GM19463 (cell line): ENCODE results near the gene VDR.

Source experiments
- ATAC-seq: cut with Tn5 transposase; IDR thresholded peaks from one replicate; pipeline ENCODE4 v1.9.1; 2021; ENCODE audit warnings: mild to moderate bottlenecking, moderate library complexity; ENCODE audit not compliant: unreplicated experiment

VDR gene

DNA sequence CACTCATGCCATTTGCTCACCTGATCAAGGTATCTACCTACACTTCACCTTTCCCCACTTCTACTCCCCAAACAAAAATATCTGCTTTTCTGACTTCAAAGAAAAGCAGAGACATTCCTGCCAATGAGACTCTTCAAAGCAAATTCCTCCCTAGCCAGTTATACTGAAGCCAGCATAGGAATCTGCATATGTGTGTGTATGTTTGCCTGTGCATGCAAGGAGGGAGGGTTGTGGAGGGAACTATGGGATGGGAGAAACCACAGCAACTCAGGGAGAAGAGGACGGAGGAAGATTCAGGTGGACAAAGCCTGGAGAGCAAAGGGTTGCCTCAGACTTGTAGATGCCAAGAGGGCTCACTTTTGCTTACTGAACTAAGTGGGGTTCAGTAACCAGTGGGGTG, 26.4 kb upstream of the VDR start:
- no peak for ATAC-seq

DNA sequence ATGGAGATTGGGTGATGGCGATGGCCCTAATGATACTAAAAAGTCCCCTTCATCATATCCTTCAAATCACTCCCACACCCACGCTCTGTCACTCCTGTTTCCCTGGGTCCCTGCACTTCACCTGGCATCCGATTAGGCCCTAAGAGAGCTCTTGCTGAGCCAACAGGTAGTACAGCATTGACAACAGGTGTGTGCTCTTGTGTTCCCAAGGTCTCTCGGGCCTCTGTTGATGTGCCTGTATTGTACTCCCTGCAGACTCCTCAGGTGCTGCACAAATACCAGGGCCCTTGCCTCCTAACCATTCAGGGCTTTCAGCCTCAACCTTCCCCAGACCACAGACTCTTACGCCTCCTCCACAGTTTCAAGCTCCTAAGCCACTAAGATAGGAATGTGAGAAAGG, 25.8 kb upstream of the VDR start:
- ATAC-seq: no peak

DNA sequence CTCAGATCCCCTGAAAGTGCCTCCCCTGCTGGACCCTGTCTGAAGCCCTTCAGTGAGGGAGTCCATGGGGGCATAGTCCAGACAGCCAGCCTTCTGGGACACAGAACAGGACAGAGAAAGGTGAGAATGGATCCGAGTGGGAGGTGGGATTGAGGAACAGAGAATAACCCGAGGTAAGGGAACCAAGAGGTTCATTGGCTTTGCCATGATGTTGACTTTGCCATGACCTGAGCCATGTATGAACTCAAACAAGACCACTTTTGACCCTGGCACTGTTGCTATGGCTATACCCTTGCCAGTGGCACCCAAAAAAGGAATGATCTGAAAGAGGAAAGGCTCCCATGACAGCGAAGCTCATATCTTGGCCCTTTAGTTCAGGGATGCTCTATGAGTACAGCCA, 22.6 kb upstream of the VDR start:
- ATAC-seq: no peak

DNA sequence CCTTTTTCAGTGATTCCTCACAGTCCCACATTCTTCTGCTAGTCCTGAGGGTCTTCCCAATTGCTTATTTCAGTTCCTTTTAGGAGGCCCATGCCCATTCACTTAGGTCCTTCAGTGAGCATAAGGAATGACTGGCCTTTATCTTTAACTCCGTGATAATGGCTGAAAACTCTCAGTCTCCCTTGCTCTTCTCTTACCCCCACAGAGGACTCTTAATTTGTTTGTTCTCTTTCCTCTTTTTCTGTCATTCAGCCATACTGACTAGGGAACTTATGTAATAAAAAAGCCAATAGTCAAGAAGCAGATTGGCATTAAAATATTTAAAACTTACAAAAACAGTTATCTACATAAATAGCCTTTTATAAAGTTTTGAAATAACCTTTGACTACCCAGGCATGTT, 17.1 kb upstream of the VDR start:
- ATAC-seq: no peak

DNA sequence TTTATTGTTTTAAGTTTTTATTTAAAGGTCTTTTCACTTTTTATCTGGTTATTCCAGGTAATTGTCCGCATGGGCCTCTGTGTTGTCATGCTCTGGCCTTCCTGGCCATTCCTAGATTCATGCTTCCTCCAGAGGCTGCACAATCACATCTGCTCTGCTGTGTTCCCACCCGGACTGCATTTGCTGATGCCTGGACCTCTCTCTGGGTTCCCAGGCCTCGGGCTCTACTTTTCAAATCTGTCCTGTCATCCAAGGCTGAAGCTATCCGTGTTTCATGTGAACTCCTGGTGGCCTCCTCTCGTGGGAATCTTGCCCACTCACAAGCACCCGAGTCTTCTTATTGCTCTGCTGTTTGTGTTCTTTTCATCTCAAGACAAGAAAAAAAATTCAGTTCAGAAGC, 16.1 kb upstream of the VDR start:
- no peak for ATAC-seq

DNA sequence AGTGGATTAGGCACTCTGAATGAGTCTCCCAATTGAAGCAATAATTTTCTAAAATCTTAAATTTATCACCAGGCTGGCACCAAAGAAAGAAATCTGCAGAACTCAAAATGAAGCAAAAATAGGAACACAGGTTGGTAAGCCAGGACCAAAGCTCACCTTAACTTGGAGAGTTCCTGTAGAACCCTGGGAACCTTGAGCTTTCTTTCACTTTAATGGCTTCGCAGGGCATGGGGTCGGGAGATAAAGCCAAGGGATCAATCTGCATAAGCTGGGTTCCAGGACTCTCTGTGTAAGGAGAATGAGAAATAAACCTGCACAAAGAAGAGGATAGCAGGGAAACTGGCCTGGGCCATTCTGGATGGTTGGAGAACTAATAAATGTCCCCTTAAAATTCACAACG, 8.3 kb upstream of the VDR start:
- ATAC-seq: no peak

DNA sequence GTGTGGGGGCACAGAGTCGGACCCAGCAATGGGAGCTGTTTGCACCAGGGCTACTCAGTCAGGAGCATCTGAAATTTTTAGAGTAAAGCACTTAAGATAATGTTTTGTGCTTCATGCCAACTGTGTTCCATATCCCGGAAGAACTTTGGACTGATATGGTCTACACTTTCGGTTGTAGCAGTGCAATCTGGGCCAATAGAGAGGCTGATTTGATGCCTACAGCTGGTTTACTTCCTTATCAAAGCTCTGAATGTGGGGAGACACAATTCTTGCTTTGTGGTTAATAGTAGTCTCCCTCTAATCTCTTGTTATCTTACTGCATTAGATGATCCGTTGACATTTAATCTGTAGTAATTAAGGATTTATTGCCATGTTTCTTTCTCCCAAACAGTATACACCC, 7.8 kb upstream of the VDR start:
- no peak for ATAC-seq

DNA sequence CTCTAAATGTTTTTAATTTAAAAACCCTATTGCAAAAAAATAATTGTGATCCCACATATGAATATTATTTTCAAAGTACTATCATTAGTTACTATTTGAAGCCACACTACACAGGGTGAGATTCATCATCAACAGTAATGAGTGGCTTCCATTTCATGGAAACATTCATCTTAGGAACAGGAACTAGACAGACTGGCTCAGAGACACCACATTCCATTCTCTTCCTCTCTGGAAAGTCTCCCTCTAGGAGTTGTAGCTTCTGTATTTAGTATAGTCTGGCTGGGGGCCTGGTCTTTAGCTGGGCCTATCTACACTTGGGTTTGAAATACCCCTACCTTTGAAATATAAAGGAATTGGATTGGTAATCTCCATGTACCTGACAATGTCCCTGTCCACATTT, 6.2 kb upstream of the VDR start:
- no peak for ATAC-seq

DNA sequence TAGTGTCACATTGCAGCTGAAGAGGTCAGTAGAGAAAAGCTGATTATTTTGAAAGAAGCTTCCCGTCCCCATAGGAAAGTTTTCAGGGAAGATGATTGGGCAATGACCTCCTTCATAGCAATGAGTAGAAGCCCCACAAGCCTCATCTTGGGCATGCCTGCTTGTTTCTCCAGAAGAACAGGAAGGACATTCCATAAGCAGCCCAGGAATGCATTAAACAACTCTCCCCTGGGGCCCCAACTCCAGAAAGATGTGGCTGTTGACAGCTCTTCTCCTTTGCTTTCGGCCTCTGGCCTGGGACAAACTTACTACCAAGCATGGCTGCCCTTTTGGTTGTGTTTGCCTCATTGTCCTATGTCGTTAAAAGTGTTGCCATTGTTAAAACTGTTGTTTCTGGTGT, 5.7 kb upstream of the VDR start:
- ATAC-seq: no peak

DNA sequence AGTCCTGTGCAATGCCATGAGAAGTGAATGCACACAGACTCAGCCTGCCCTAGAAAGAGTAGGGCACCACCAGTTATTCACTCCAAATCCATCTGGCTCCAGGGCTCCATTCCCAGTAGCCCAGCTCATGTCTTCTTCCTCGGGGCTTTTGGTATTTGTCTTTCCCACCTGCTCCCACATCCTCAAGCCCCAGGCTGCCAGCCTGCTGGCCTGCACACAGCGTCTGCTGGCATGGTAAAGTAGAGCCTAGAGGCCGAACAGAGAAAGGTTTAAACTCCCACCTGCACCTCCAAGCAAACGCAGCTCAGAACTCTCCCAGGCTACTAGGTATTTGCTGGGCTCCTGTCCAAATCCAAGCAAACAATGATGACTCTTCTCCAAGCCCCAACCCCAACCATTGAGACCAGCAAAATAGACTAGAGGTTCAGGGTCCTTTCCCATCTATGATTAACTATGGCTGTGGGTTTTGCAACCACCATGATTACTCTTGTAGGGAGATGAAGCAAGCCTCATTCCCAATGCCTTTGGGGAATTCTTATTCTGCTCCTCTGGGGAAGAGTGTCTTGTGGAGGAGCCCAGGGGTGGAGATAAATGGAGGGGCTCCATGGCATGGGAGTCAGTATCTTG, 5.2 kb upstream of the VDR start:
- no peak for ATAC-seq

DNA sequence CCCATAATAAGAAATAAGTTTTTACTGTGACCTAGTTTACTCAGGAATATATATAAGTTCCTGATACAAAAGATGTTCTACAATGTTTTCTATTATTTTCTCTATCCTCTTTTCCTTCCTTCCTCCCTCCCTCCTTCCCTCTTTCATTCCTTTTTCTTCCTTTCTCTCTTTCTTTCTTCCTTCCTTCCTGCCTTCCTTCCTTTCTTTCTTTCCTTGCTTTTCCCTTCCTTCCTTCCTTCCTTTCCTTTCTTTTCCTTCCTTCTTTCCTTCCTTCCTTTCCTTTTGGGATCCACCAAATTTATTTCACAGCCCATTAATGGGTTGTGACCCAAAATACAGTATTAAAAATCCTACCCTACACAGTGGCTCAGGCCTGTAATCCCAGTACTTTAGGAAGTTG, 3.9 kb upstream of the VDR start:
- ATAC-seq: no peak

DNA sequence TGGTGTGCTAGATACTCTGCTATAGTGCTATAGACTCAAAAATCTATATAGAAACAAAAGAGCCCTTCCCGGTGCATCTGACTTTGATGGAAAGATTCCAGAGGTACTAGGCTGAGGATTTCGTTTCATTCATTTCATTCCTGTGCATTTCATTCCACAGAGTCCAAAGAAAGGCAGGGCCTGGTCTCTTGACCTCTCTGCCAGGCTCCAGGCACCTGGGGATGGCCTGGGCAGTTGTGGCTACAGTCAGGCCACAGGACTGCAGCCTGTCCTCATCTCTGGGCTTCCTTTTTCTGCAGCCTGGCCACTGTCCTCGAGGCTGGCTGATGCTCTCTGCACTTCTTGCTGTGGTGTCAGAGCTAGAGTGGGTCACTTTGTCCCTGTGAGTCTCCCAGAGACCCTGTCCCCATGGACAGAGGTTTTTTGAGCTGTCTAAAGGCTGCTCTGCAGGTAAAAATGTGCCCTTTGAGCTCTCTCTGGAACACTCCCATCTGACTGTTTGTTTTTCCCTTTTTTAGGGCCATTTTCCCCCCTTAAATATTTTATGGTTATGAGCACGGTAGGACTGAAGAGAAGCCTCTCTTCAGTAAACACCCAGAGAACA, 3.2 kb upstream of the VDR start:
- no peak for ATAC-seq

DNA sequence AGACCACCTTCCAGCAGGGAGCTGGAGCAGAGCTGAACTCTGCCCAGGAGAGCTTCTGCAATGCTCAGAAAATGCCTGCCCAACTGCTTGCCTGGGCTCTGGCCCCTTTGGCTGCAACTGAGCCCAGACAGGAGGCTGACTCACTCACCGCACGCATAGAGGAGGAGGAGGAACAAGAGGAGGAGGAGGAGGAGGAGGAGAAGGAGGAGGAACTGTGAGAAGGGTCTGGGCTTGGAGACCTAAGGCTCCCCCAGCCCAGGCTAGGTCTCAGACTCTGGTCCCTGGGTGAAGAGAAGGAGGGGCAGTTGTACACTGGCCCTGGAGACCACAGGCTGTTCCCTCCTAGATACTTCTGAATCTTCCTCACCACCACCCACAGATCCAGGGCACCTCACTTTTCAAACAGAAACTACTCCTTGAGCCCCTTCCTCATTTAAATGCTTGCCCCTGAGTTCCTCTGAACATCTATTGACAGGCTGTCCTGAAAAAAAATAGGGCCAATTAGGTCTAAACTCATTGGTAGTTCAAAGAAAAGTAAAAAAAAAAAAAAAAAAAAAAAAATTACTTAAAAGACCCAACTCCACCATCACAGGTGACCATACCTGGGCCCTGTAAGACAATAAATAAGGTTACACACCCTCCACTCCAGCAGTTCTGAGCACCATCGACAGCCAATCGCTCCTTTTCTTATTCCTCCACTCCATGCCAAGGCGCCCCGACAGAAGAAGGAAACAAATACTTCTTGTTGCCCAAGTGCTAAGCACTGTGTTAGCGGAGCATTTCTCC, 674 bp downstream of the VDR start:
- no peak for ATAC-seq

DNA sequence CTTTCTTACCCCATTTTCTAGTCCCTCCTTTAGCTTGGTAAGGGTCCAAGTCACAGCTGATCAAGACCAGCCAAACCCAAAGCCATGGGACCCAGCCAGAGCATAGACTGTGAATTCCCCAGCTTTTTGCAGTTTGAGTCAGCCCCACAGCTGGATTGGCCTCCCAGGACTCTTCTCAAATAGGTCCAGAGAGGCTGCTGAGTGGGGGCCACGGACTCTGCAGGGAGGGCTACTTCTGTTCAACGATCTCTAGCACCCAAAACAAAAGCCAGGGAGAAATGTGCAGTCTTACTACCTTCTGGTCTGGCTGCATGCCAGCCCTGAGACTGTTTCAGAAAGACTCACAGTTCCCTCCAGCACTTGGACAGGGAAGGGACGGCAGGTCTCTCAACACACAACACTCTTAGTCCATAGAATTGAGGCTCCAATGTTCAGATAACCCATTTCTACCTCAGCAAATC, 1.6 kb downstream of the VDR start:
- peak; percentile 32 for ATAC-seq

DNA sequence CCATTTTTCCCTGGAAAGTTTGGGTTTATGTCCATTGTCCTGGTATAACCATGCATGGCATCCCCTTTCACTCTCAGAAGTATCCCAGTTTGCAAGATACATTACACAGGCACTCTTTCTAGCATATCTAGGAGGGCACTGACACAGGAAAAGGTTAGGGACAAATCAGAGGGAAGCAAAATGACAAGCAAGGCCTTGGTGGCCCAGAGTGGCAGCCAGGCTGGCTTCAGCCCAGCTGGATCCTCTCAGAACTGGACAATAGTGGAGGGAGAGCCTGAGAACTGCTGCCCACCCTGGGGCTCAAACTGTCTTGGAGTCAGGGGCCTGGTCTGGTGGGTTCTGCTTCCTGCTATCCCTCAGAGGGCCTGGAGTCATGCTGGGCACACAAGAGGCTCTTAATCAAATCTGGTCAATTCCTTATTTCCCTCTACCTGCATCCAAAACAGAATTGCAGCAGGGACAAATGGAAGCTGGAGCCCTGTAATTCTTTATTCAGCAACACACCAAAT, 2.6 kb downstream of the VDR start:
- ATAC-seq: no peak

DNA sequence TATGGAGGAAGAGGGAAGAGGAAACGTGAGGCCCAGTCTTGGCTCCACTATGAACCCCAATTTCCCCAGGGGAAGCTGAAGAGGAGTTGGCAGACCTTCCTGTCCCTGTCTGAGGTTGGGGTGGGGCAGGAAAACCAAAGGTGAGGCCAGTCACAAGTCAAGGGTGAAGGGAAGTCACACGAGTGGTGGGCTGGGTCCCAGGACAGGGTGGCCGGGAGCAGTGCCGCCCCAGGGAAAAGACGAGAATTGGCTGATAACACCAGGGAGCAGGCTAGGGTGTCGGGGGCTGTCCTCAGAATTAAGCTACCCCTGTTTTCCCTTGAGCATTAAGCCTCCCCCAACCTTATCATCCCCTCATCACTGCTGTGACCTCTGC, 3.1 kb downstream of the VDR start:
- ATAC-seq: no peak

DNA sequence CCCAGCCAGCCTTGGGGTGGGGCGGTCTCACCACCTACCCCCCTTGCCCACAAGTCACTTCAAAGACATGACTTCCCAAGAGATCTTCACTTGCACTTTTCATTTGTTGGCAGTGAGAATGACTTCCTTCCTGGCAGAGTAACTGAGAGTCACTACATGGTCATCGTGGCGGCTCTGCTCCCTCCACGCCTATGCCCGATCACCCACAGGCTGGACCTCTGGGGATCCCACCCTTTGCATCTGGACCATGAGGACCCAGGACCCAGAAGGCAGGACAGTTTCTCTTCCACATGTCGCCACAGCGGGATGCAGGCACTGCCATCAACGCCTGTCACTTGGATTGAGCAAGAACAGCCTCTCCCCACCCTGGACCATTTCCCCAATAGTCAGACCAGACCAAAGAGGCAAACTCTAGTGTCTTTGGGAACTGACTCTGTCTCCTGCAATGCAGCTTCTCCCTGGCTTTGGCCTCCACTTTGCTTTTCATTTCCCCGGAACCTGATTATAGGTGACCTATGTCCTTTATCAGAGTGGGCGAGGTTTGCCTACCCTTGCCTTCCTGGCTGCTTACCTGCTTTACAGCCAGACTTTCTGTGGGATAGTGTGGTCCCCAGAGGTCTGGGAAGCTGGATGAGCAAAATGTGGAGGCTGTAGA, 3.6 kb downstream of the VDR start:
- no peak for ATAC-seq

DNA sequence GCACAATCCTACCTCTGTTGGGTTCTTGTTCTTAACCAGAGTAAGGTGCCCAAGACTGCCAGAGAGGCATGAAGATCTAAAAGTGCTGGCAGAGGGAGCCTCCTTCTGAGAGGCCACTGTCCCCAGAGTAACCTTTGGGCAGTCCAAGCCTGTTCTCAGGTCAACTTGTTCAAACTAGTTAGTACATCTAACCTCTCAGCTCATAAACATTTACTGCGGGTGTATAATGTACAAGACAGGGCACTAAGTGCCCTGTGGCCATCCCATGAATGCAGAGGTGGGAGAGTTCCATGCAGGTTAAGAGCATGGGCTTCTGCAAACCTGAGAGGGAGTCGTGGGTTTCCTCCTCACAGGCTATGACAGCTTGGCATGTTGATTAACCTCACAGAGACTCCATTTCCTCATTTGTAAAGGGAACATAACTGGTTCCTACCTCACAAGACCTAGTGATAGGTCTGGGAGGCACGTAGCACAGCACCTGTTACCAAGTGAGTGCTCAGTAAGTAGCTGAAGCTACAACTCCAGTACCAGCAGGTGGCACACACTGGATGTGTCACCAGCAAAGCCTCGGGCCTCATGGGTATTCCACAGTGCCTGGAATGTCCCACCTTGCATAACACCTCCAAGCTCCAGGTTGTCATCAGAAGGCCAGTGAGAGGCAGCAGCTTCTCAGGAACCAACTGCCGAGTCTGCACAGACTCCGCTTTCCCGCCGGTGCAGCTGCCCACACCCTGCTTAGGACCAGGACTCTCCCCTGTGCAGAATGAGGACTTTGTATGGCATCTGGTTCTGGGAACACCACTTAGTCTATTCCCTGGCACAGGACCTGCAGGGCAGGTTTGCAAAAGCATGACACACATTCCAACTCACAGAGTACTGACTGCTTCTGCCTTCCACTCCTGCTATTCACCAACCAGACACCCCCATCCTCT, 4.4 kb downstream of the VDR start:
- no peak for ATAC-seq

DNA sequence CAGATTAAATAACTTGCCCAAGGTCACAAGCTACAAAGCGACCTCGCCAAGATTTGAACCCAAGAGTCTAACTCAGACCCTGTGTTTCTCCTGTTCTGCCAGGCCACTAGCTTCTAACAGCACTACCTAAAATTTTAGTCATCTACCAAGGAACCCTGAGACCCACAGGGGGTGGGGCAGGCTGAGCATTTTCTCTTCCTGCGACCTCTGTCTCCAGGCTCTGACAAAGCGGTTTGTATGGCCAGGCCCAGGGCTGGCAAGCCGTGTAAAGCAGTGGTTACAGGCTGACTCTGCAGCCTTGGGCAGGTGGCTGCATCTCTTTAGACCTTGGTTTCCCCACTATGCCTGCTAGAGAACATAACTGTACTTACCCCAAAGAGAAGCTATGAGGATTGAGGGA, 5.3 kb downstream of the VDR start:
- no peak for ATAC-seq

DNA sequence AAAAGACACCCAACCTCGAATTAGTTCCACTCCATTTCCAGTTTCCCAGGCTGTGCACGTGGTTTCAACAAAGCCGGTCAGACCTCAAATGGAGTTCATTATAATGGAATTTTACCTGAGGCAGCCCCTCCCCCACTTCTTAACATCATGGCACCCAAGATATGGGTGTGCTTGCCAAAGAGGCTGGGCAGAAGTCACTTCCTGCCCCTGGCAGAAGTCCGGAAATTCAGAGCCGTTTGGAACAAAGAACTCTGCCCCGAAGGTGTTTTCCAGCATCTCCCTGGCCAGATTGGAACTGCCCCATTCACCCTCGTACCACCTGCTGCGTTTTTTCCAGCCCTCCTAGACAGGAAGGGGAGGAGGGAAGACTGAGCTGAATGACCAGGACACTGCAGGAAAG, 8.2 kb downstream of the VDR start:
- ATAC-seq: no peak

DNA sequence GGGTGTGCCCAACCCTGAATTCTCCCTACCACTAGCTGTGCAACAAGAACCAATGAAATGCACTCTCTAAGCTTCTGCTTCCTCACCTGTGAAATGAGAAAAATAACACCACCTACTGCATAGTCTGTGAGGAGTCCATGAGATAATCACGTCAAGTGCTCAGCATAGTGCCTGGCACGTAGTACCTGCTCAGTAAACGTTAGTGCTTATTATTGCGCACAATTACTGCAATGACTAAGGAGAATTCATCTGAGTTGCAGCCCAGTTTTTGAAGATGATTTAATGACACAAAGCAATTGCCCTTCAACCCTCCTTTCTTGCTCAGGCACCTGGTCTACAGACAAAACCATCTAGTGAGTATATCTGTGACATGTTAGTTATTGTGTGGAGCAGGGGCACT, 8.8 kb downstream of the VDR start:
- no peak for ATAC-seq
